ENCODE data around the gene TEPSIN.
A peak's percentile ranks its signal among the peaks of the same experiment; 100 is the strongest.

TEPSIN gene

DNA sequence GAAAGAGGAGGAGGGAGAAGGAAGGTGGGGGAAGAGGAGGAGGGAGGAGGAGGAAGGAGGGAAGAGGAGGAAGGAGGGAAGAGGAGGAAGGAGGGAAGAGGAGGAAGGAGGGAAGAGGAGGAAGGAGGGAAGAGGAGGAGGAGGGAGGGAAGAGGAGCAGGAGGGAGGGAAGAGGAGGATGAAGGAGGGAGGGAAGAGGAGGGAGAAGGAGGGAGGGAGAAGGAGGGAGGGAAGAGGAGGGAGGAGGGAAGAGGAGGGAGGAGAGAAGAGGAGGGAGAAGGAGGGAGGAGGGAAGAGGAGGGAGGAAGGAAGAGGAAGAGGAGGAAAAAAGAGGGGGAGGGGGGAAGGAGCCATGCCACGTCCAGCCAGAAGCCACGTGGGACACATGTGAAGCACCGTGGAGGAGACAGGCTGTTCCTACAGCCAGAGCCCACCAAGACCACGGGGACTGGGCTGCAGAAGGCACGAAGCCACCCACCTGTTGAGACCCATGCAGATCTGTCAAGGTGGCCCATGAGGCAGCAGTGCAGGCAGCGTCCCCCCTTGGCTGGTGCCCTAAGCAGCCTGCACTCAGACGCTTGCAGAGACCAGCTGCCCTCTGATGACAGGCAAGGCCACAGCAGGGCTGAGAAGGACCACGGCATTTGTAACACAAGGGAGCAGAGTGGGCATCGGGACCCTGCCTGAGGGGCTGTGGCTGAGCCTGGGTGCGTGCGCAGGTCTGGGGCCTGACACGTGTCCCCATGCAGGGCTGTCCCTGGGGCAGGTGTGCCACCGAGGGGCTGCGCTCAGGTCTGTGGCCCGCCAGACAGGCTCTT is 10.6 kb upstream of the TEPSIN start:
- DNase-seq, result no peak

DNA sequence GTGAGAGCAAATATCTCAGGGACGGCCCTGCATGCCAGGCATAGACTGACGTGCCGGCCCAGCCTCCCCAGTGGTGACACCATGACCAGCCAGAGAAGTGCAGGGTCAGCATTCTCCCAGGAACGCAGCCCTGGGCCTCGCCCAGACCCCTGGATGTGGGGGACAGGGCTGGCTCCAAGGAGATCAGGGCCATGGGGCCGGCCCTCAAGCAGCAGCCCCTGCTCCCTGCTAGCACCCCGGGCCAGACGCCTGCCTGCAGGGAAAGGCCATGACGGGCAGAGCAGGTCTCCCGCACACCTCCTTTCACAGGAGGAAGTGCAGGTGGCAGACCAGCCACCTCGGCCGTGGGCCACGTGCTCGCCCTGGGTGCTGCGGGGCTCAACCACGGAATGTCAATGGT is 9.8 kb upstream of the TEPSIN start:
- no peak for DNase-seq

DNA sequence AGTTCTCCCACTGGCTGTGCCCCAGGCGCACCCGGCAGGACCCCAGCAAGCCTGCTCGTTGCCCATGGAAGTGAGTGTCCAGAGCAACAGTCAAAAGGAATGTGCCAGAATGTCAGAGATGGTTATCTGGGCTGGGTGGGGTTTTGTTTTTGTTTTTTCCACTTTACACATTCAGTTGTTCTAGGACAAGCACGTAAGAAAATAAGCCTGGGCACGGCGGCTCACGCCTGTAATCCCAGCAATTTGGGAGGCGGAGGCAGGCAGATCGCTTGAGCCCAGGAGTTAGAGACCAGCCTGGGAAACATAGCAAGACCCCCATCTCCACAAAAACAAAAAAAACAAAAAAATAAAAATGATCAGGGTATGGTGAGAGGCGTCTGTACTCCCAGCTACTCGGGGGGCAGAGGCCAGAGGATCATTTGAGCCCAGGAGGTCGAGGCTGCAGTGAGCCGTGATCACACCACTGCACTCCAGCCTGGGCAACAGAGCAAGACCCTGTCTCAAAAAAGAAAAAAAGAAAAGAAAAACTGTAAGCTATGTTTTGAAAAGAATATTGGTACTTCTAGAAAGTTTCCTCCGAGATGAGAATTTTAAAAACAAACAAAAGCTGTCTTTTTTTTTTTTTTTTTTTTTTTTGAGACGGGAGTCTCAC is 8.6 kb upstream of the TEPSIN start:
- DNase-seq, result no peak

DNA sequence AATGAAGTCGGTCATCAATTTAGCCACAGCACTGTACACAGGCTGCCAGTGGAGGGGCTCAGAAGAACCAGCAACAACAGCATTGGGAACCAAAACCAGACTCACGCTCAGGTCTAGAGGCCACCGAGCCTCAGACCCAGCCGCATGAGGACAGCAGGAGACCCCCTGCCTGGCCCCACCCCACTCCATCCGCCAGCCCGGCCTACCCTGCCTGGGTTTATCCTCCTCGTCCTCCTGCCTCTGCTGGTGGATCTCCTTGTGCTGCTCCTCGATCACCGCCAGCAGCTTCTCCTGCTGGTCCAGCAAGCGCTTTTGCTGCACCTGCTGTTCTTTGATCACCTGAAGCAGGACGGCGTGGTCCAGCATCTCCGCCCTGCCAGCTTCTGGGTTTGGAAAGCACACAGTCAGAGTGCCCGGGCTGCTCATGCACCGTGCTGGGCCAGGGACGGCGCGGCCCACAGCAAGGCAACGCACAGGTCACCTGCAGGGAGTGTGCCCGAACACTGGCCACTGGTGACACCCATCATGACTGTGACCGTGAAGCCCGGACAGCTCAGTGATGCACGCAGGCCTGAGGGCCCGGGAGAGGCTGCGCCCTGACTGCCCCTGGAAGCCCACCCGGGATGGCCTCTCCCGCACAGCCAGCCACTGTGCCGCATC is 8.0 kb upstream of the TEPSIN start:
- DNase-seq, result no peak

DNA sequence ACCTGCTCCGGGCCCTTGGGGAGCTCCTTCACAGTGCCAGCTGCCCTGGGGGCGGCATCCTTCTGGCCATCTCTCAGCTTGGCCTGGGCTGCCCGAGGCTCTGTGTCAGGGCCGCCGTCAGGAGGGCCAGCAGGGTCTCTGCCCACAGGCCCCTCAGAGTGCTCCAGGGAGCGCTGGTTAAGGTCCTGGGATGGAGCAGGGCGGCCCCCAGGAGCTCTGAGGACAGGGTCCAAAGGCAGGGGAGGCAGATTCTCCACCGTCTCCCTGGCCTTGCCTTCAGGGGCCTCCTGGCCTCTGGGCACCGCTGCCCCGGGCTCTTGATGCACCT is 7.5 kb upstream of the TEPSIN start:
- no peak for DNase-seq

DNA sequence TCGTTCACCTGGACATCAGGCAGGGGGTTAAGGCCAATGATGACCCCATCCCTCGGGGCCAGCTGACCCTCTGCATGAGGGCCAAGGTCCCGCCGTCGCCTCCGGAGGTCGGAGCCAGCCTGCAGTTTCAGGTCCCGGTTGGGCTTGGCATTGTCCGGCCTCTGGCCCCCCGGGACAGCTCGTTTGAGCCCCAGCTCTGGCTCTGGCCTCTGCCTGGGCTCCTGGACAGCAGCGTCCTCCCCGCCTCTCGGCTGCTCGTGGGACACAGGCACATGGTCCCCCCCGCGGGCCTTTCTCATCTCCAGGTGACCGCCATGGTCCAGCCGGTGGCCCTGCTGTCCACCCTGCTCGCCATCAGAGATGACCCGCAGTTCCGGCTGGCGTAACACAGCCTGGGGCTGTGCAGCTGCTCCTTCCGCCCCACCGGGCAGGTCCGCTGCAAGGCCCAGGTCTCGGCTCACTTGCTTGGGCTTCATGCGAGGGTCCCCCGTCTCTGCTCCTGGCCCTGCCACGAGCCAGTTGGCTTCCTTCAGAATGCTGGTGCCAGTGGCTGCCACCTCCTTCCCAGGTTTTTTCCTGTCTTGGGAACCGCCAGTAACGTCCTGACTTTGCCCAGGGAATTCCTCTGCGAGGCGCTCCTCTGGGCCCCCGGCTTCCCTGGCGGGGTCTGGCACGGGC is 6.9 kb upstream of the TEPSIN start:
- no peak for DNase-seq

DNA sequence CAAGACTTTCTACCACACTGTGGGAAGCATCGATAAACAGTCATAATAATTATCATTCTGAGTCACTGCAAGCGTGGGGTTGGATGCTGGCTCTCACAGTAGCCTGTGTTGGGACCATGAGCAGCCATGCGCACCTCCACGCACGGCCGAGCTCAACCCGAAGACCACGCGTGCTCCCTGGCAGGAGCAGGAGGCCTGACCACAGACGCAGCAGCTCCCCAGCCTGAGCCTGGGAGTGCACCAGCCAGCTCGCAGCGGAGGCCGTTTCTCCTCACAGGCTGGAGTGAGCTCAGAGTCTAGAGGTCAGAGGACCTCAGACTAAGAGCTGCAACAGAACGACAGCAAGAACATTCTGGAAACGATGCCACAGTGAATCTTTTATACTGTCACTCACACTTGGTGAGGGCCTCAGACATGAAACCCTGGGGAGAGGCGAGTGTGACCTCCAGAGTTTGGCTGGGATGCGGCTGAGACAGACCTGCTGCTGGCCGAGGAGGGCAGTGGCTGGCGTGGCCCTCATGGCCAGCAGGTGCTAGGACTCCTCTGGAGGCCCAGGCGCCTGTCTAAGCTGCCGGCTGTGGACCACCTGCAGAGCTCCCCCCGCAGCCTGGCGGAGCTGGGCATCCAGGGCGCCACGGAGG is 6.3 kb upstream of the TEPSIN start:
- no peak for DNase-seq

DNA sequence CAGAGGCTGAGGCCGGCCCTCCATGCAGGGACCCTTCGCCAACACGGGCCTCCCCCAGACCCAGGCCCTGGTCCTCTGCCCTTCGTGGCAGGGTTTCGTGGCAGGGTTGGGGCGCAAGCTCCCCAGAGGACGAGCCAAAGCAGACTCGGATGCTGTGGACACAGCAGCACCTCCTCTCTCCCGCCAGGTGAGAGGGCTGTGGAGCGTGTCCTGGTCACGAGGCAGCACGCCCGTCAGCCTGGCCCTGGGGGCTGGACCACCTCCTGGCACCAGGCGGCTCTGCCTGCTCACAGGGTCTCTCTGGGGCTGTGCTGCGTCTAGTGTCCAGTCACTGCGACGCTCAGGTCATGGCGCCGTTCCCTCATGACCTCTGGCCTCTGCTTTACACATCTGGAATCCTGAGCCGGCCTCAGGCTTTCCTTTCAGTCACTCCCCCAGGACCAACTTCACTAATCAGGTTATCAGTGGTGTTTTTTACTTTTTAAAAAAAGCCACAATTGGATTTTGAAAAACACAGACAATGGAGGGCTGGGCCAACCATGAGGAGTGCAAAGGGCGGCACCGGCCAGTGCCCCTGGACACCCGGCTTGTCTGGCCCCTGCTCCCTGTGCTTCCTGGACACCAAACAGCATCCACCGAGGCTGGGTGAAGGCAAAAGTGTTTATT is 5.6 kb upstream of the TEPSIN start:
- no peak for DNase-seq

DNA sequence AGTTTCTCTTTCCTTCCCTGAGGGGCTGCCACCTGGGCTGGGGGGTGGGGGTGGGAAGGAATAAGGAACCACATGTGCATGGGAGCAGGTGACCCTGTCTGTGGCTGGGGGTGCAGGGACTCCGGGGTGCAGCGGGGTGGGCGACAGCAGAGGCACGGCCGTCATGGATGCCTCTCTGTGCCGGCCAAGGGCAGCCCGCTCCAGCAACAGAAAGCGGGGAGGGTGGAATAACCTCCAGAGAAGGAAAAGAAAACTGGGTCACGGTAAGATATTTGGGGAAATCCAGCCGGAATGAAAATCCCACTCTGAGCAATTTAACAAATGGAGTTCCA is 4.4 kb upstream of the TEPSIN start:
- no peak for DNase-seq

DNA sequence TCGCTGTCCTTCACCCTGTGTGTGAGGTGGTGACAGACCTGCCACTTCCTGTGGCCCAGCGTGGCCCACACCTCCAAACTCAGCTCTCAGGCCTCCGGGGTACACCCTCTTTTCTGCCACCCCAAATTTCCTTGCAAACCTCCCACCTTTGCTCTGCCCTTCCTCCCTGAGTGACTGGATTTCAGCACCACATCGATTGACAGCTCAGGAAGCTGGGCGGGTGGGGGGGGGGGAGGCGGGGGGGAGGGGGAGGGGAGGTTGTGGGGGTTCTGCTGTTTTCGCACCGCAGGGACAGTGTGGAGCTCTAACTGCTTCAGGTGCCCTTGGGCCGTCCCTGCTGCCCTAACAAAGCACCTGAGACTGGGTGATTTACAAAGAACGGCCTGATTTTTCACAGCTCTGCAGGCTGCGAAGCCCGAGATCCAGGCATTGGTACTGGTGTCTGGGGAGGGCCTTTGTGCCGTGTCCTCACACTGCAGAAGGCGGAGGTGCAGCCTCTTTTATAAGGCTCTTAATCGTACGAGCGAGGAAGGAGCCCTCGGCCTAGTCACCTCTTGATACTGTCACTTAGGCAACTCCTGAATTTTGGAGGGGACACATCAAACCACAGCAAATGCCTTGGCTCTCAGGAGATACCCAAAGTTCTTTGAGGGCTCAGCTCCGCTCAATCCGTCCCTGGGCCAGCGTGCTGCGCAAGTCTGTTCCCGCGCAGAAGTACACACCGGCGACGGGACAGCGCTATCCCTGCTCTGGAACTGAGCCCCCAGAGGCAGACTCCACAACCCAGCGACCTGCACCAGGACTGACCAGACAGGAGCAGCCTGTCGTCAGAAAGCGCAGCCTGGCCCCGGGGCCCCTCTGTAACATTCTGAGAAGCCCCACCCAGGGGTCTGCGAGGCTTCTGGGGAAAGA is 3.8 kb upstream of the TEPSIN start:
- DNase-seq, result no peak

DNA sequence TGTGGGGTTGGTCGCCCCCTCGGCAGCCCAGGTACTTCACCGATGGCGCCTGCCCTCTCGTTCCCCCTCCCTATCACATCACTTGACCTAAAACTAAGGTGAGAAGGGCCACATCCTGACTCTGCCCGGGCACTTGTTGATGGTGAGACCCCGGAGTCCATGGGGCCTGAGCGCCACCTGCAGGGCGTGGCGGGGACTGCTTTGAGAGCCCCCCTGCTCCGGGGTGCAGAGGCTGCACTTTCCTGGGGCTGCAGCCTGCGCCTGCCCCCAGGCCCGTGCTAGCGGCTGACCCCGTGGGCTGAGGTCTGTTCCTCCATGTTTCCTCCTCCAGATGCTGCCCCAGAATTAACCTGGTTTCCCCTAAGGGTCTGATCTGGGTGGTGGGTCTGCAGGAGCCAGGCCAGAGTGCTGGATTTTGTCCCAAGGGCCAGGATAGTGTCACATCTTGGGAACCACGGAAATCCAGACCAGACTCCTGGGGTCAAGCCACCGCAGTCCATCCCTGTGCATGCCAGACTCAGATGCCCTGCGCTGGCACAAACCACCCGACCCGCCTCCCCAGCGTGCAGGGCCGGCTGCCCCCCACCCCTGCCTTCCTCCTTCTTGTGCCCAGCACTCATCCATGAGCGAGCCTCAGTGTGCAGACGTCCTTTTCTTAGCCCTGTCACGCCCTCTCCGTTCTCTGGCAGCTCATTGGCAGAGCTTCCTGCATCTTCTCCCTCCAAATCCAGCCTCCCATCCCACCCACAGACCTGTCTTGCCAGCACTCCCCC is 3.0 kb upstream of the TEPSIN start:
- DNase-seq, result peak in 3 of 5 donors; percentile 44 to 56 (median 45)

DNA sequence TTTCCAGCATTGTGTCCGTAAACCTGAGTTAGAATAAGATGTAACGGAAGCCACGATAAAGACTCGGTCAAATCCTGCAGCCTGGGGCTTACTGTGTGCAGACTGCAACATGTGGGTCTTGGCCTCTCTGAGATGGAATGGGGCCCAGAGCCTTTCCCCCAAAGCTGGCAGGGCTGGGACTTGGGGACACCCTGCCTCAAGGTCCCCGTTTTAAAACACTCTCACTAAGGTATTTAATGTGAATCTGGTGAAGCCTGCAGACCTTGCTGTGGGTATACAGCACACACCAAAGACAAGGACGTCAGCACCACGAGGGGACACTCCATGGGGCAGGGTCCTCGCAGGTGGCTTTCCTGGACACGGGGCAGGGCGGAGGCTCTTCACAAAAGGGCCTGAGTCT is 2.3 kb upstream of the TEPSIN start:
- no peak for DNase-seq

DNA sequence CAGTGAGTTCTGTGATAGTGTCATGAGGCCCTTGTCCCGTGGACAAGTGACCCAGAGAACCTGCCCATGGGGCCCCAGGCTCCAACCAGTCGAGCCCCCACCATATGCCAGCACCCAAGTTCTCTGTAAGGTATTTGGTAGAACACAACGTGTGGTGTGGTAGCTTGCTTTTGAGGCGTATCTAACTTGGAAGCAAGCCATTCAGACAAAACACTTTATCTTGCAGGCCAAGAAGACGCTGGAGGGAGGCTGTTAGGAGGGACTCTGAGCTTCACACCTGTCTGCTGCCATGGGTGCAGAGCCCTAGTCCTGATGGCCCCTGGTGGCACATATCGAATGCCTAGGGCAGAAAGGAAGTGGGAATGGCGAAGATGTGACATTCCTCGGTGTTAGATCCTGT is 1.9 kb upstream of the TEPSIN start:
- no peak for DNase-seq

DNA sequence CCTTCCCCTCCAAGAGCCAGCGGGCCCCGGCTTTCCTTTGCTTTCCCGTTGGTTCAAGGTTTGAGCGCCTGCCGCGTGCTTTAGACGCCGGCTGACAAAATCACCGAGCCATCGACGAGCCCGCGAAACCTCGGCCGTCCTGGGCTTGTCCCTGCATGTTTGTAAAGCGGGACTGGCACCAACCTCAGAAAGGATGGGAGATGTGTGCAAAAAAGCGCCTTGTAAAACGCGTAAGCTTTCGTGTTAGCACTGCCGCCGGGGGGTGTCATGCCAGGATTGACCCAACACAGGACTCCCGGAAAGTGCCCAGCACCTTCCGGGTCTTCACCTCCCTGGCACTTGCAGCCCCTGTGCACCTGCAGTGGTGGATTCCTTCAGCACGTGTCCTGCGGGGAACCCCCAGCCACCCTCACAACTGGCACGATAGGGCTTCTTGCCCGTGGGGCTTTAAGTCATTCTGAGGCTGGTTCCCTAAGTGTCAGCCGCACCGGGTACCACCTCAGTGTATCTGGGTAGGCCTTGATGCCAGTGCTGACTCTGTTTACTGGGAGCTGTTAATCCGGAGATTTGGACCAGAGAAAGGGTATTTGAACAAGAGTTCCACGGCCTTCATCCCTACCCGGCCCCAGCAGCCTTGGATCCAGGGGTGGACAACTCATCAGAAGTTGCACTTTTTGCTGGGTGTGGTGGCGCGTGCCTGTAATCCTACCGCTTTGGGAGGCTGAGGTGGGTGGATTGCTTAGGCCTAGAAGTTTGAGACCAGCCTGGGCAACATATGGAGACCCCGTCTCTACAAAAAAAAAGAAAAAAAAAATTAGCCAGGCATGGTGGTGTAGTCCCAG is 1.1 kb upstream of the TEPSIN start:
- peak in 3 of 5 donors; percentile 25 to 45 (median 32) for DNase-seq

DNA sequence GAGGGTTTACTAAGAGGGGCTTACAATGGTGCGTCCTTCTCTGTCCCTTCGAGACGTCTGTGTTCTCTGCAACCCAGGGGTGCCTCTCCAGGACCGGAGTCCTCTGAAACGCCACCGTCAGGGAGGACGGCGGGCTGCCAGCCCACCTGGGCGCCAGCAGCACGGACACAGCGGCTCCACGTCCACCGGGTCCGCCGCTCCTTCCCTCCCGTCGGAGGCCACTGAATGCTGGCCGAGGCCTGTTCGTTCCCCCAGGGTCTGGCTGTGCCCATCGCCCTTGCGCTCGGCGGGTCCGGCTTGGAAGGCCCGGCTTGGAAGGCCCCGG is 403 bp downstream of the TEPSIN start:
- no peak for DNase-seq

DNA sequence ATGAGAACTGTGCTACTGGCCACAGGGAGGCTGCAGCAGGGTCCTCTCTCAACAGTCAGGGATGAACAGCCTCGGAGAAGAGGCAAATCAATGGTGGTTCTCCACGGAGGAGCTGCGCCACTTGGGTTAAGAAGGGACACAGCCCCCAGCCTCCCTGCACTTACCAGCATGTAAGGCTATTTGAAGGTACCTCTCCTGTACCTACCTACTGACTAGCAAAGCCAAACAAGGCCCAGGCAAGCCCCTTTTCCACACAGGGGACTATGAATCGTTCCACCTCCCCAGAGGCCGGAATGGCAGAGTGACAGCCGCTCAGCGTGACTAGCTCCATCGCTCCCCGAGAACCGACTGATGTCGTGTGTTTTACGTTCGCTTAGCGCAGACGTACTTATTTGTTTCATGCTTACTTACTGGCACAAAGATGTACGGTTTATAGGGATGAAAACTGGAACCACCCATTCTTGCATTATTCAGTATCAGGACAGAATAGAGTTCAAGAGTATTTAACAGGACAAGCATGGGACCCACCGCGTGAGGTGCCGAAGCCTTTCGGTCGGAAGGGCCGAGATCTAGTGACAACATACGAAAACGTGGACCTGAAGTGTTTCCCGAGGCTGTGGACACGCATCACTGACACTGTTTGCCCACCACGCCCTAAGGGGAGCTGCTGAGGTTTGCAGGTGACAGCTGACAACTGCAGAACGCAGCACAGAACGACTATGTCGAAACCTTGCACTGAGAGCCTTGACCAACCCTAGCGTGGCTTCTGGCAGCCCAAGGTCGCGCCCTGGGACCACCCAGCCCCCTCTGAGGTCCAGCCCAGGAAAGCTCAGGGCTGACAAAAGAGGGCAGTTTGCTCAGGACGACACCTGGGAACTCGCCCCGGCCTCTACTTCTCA is 1.0 kb downstream of the TEPSIN start:
- DNase-seq, result no peak

DNA sequence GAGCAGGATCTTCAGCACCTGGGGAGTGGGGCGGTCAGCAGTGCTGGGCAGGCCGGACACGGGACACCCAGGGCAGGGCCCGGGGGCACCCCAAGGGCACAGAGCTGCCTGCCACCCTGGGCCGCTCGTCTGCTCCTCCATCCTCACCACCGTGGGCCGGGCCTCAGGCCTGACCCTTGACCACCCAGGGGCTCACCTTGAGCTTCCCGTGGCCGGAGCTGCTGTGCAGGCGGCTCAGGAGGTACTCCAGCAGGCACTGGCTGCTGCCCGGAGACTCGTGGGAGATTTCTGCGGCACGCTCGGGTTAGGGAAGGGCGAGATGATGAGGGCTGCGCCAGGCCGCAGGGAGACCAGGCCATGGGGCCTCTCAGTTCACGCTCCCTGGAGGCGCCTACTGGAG is 2.1 kb downstream of the TEPSIN start:
- DNase-seq, result no peak

DNA sequence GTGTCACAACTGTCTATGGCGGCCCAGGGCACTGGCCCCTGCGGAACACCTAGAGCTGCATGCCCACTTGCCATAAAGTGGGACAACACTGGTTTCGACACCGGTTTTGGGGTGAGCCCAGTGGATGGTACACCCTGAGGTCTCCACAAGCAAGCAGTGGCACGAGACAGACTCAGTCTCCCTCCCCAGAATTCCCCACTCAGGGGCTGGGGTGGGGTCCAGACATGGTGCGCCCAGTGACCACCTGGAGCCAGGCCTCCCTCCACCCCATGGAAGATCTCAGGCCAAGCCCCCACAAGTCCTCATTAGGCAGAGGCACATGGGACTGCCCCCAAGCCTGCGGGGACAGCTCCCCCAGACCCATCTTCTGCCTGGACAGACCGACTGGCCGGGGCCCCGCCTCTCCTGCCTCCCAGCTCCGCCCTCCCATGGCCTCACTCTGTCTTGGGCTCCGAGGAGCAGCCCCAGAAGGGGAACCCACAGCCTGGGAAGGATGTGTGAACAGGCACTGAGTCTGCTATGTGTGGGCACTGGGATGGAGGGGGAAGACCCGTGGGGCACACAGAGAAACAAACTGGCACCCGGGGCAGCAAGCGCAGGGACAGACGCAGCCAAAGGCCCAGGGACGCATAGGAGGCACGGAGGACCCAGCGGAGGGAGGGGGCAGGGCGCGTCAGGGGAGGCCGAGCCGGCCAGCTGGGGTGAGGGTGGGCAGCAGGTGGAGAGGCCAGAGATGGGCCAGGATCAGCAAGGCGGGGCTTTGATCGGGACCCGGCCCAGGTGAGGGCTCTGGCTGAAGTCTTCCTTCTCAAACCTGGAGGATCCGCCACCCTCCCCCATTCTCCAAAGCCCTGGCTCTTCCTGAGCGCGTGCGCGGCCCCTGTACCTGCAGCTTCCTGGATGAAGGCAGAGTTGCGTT is 2.8 kb downstream of the TEPSIN start:
- DNase-seq, result no peak

All from T-helper 1 cell (primary cell).